Measurements from ENCODE around the gene SMIM22. TPM values are rescaled to one million over a fixed set of nuclear protein-coding genes. Genes with fewer than 3 reads are reported as not detected.

SMIM22 gene
- total RNA-seq, 2 donors from 2014 or later, result not detected

DNA sequence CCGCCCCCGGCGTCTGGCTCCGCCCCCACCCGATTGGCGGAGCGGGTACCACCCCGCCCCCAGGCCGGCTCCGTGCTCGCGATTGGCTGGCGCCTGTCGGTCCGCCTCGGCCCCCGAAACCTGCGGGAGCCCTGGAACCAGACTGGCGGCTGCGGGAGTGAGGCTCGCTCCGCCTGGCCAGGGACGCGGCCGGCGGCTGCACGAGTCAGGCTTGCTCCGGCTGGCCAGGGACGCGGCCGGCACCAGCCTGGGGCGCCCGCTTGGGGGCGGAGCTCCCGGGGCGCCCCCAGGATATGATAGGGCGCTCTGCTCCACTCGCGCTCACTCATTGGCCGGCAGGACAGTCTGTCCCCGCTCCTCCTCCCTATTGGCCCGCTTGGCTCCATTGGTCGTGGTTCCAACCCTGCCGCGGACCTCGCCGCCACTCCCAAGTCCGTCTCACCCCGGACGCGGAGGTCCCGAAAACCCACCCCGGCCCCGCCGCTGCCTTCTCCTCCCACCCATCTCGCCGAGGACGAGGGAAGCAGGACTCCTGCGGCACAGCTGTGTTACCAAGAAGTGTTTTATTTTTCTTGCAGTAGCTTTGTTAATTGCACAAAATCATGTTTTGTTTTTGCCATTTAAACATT lies 7.6 kb downstream of the SMIM22 start:
- peak overlapping the region; percentile 90 for H3K4me3 ChIP-seq (ENCODE audit: low read length)
- no peaks in the 10 kb centered on the region for H3K27me3 Mint-ChIP-seq (ENCODE audit: insufficient read depth)
- H3K4me3 Mint-ChIP-seq, result peak overlapping the region; percentile 68
- peak; percentile 97 for DNase-seq
- TF ChIP-seq, protein P1, sequence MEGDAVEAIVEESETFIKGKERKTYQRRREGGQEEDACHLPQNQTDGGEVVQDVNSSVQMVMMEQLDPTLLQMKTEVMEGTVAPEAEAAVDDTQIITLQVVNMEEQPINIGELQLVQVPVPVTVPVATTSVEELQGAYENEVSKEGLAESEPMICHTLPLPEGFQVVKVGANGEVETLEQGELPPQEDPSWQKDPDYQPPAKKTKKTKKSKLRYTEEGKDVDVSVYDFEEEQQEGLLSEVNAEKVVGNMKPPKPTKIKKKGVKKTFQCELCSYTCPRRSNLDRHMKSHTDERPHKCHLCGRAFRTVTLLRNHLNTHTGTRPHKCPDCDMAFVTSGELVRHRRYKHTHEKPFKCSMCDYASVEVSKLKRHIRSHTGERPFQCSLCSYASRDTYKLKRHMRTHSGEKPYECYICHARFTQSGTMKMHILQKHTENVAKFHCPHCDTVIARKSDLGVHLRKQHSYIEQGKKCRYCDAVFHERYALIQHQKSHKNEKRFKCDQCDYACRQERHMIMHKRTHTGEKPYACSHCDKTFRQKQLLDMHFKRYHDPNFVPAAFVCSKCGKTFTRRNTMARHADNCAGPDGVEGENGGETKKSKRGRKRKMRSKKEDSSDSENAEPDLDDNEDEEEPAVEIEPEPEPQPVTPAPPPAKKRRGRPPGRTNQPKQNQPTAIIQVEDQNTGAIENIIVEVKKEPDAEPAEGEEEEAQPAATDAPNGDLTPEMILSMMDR (conservative IDR thresholded peaks at IDR 0.05), result peak; percentile 30
- H3K9me3 Mint-ChIP-seq, result no peaks in the 10 kb centered on the region
- H3K36me3 Mint-ChIP-seq (ENCODE audit: low read depth), result peaks cover 35% of the 10 kb centered on the region
- H3K27ac Mint-ChIP-seq, result peak overlapping the region; percentile 86
- H3K27me3 ChIP-seq (ENCODE audit: control insufficient read depth, insufficient read depth, low read length, poor library complexity, severe bottlenecking), result no peaks in the 10 kb centered on the region
- peak overlapping the region; percentile 81 for H3K27ac ChIP-seq (ENCODE audit: low read depth, low read length)
- peaks cover 26% of the 10 kb centered on the region for H3K36me3 ChIP-seq (ENCODE audit: control insufficient read depth, insufficient read depth, low read length)
- H3K9me3 ChIP-seq (ENCODE audit: control insufficient read depth, low read length), result no peaks in the 10 kb centered on the region
- H3K9ac ChIP-seq (ENCODE audit: extremely low read depth, low read length, poor library complexity, severe bottlenecking), result peak overlapping the region; percentile 32
- H3K4me1 Mint-ChIP-seq, result peaks cover 9% of the 10 kb centered on the region
- WGBS, 2 experiments (ENCODE audit: insufficient coverage in 1 of 2, insufficient read length in 1 of 2), result 0% methylated on average over 59 of the region's 59 CpGs; no CpG with 5 or more reads in 1 of the 2 experiments
- H3K4me1 ChIP-seq (ENCODE audit: control insufficient read depth, insufficient read depth, low read length), result peaks cover 9% of the 10 kb centered on the region

GRCh38 chr16:4803401-4803844 lies 8.3 kb downstream of the SMIM22 start:
- Histone ChIP-seq H3K27ac (ENCODE audit: low read depth, low read length) (no peak overlapping the region), H3K9ac (ENCODE audit: extremely low read depth, low read length, poor library complexity, severe bottlenecking) (peak overlapping the region; percentile 32), H3K36me3 (ENCODE audit: control insufficient read depth, insufficient read depth, low read length) (peaks cover 29% of the 10 kb centered on the region), H3K27me3 (ENCODE audit: control insufficient read depth, insufficient read depth, low read length, poor library complexity, severe bottlenecking) (no peaks in the 10 kb centered on the region), H3K9me3 (ENCODE audit: control insufficient read depth, low read length) (no peaks in the 10 kb centered on the region), H3K4me3 (ENCODE audit: low read length) (peak overlapping the region; percentile 90), H3K4me1 (ENCODE audit: control insufficient read depth, insufficient read depth, low read length) (peaks cover 9% of the 10 kb centered on the region)
- peaks cover 9% of the 10 kb centered on the region for H3K4me1 Mint-ChIP-seq
- H3K4me3 Mint-ChIP-seq, result peak overlapping the region; percentile 68
- no peak for DNase-seq
- WGBS, 2 experiments (ENCODE audit: insufficient coverage in 1 of 2, insufficient read length in 1 of 2), result 55 to 71% methylated on average over 4 to 8 of the region's 8 CpGs
- H3K9me3 Mint-ChIP-seq, result no peaks in the 10 kb centered on the region
- H3K27me3 Mint-ChIP-seq (ENCODE audit: insufficient read depth), result no peaks in the 10 kb centered on the region
- H3K36me3 Mint-ChIP-seq (ENCODE audit: low read depth), result peaks cover 36% of the 10 kb centered on the region
- TF ChIP-seq, protein P1 (conservative IDR thresholded peaks at IDR 0.05), result no peak
- H3K27ac Mint-ChIP-seq, result no peak overlapping the region

GRCh38 chr16:4803898-4804762 lies 9.0 kb downstream of the SMIM22 start:
- DNase-seq, result no peak
- Histone ChIP-seq H3K36me3 (ENCODE audit: control insufficient read depth, insufficient read depth, low read length) (peaks cover 35% of the 10 kb centered on the region), H3K4me3 (ENCODE audit: low read length) (no peak overlapping the region), H3K9me3 (ENCODE audit: control insufficient read depth, low read length) (no peaks in the 10 kb centered on the region), H3K4me1 (ENCODE audit: control insufficient read depth, insufficient read depth, low read length) (peaks cover 9% of the 10 kb centered on the region), H3K9ac (ENCODE audit: extremely low read depth, low read length, poor library complexity, severe bottlenecking) (no peak overlapping the region), H3K27me3 (ENCODE audit: control insufficient read depth, insufficient read depth, low read length, poor library complexity, severe bottlenecking) (no peaks in the 10 kb centered on the region), H3K27ac (ENCODE audit: low read depth, low read length) (no peak overlapping the region)
- Mint-ChIP-seq H3K36me3 (ENCODE audit: low read depth) (peaks cover 34% of the 10 kb centered on the region), H3K4me1 (peaks cover 9% of the 10 kb centered on the region), H3K27ac (peak overlapping the region; percentile 13), H3K9me3 (no peaks in the 10 kb centered on the region), H3K27me3 (ENCODE audit: insufficient read depth) (no peaks in the 10 kb centered on the region), H3K4me3 (peak overlapping the region; percentile 68)
- WGBS, 2 experiments (ENCODE audit: insufficient coverage in 1 of 2, insufficient read length in 1 of 2), result 90 to 91% methylated on average over 22 to 26 of the region's 26 CpGs
- TF ChIP-seq, protein P1 (conservative IDR thresholded peaks at IDR 0.05), result no peak

Data from endodermal cell (in vitro differentiated cells).